Measurements from ENCODE around the gene ITGB7. TPM values are rescaled to one million over a fixed set of nuclear protein-coding genes. Genes with fewer than 3 reads are reported as not detected.

ITGB7 gene
- total RNA-seq, 1 donor from 2014 or later: 1.3 TPM

- Histone ChIP-seq H3K9ac (ENCODE audit: low read length) (peak overlapping the region; percentile 77), H3K9me3 (ENCODE audit: insufficient read depth, low read depth, low read length) (no peaks in the 10 kb centered on the region), H3K27ac (ENCODE audit: low read depth, low read length) (no peak overlapping the region), H4K20me1 (ENCODE audit: insufficient read depth, low read length) (no peaks in the 10 kb centered on the region), H3K79me2 (ENCODE audit: insufficient read depth, low read length) (no peaks in the 10 kb centered on the region), H3K4me3 (ENCODE audit: insufficient read depth, low read depth, low read length) (peak overlapping the region; percentile 65), H3K4me2 (ENCODE audit: low read length) (peak overlapping the region; percentile 85), H3K36me3 (ENCODE audit: insufficient read depth, low read length) (no peaks in the 10 kb centered on the region), H3K4me1 (ENCODE audit: insufficient read depth, low read length) (peaks cover 24% of the 10 kb centered on the region), H2AFZ (ENCODE audit: low read depth, low read length) (peak overlapping the region; percentile 70), H3K27me3 (ENCODE audit: insufficient read depth, low read length) (peaks cover 5% of the 10 kb centered on the region)
- TF ChIP-seq EZH2 (IDR thresholded peaks at IDR 0.05; ENCODE audit: insufficient read depth, low read length): no peak
- TF ChIP-seq CTCF (IDR thresholded peaks at IDR 0.05; ENCODE audit: insufficient read depth, low read depth, low read length): no peak
- Mint-ChIP-seq H3K27me3 (ENCODE audit: low read depth, unreplicated experiment) (peaks cover 13% of the 10 kb centered on the region), H3K27ac (ENCODE audit: unreplicated experiment) (no peak overlapping the region), H3K4me3 (ENCODE audit: unreplicated experiment) (peak overlapping the region; percentile 81), H3K4me1 (ENCODE audit: low read depth, unreplicated experiment) (peaks cover 21% of the 10 kb centered on the region), H3K9me3 (ENCODE audit: unreplicated experiment) (no peaks in the 10 kb centered on the region), H3K36me3 (ENCODE audit: low read depth, unreplicated experiment) (peaks cover 6% of the 10 kb centered on the region)
- DNase-seq (ENCODE audit: low read depth) (no peak), FAIRE-seq (no peak)
These were observed 24.5 kb upstream of the ITGB7 start for GRCh38 chr12:53231671-53231920.

- Histone ChIP-seq H3K36me3 (ENCODE audit: insufficient read depth, low read length) (no peaks in the 10 kb centered on the region), H3K9me3 (ENCODE audit: insufficient read depth, low read depth, low read length) (no peaks in the 10 kb centered on the region), H3K4me2 (ENCODE audit: low read length) (no peak overlapping the region), H2AFZ (ENCODE audit: low read depth, low read length) (no peak overlapping the region), H3K79me2 (ENCODE audit: insufficient read depth, low read length) (no peaks in the 10 kb centered on the region), H3K4me3 (ENCODE audit: insufficient read depth, low read depth, low read length) (no peak overlapping the region), H3K27ac (ENCODE audit: low read depth, low read length) (no peak overlapping the region), H3K4me1 (ENCODE audit: insufficient read depth, low read length) (peaks cover 24% of the 10 kb centered on the region), H4K20me1 (ENCODE audit: insufficient read depth, low read length) (no peaks in the 10 kb centered on the region), H3K27me3 (ENCODE audit: insufficient read depth, low read length) (peaks cover 4% of the 10 kb centered on the region), H3K9ac (ENCODE audit: low read length) (no peak overlapping the region)
- Mint-ChIP-seq H3K27me3 (ENCODE audit: low read depth, unreplicated experiment) (peaks cover 10% of the 10 kb centered on the region), H3K4me3 (ENCODE audit: unreplicated experiment) (no peak overlapping the region), H3K4me1 (ENCODE audit: low read depth, unreplicated experiment) (peaks cover 17% of the 10 kb centered on the region), H3K9me3 (ENCODE audit: unreplicated experiment) (no peaks in the 10 kb centered on the region), H3K27ac (ENCODE audit: unreplicated experiment) (no peak overlapping the region), H3K36me3 (ENCODE audit: low read depth, unreplicated experiment) (peaks cover 8% of the 10 kb centered on the region)
- TF ChIP-seq EZH2 (IDR thresholded peaks at IDR 0.05; ENCODE audit: insufficient read depth, low read length): no peak
- TF ChIP-seq CTCF (IDR thresholded peaks at IDR 0.05; ENCODE audit: insufficient read depth, low read depth, low read length): no peak
- DNase-seq (ENCODE audit: low read depth) (no peak), FAIRE-seq (no peak)
These were observed 23.2 kb upstream of the ITGB7 start for GRCh38 chr12:53230108-53230845.

GRCh38 chr12:53229454-53229853 is 22.4 kb upstream of the ITGB7 start:
- FAIRE-seq (no peak), DNase-seq (ENCODE audit: low read depth) (no peak)
- no peak overlapping the region for H3K9ac ChIP-seq (ENCODE audit: low read length)
- no peak overlapping the region for H3K4me3 ChIP-seq (ENCODE audit: insufficient read depth, low read depth, low read length)
- Mint-ChIP-seq H3K27me3 (ENCODE audit: low read depth, unreplicated experiment) (peaks cover 8% of the 10 kb centered on the region), H3K27ac (ENCODE audit: unreplicated experiment) (no peak overlapping the region), H3K4me1 (ENCODE audit: low read depth, unreplicated experiment) (peaks cover 26% of the 10 kb centered on the region), H3K4me3 (ENCODE audit: unreplicated experiment) (no peak overlapping the region), H3K9me3 (ENCODE audit: unreplicated experiment) (no peaks in the 10 kb centered on the region), H3K36me3 (ENCODE audit: low read depth, unreplicated experiment) (peaks cover 10% of the 10 kb centered on the region)
- TF ChIP-seq EZH2 (IDR thresholded peaks at IDR 0.05; ENCODE audit: insufficient read depth, low read length) (no peak), CTCF (IDR thresholded peaks at IDR 0.05; ENCODE audit: insufficient read depth, low read depth, low read length) (no peak)
- H3K36me3 ChIP-seq (ENCODE audit: insufficient read depth, low read length): no peaks in the 10 kb centered on the region
- H3K4me2 ChIP-seq (ENCODE audit: low read length): no peak overlapping the region
- H3K9me3 ChIP-seq (ENCODE audit: insufficient read depth, low read depth, low read length): no peaks in the 10 kb centered on the region
- no peaks in the 10 kb centered on the region for H3K79me2 ChIP-seq (ENCODE audit: insufficient read depth, low read length)
- no peak overlapping the region for H3K27ac ChIP-seq (ENCODE audit: low read depth, low read length)
- H3K27me3 ChIP-seq (ENCODE audit: insufficient read depth, low read length): peaks cover 4% of the 10 kb centered on the region
- H2AFZ ChIP-seq (ENCODE audit: low read depth, low read length): no peak overlapping the region
- H3K4me1 ChIP-seq (ENCODE audit: insufficient read depth, low read length): peaks cover 28% of the 10 kb centered on the region
- H4K20me1 ChIP-seq (ENCODE audit: insufficient read depth, low read length): no peaks in the 10 kb centered on the region

All from astrocyte (in vitro differentiated cells and primary cell).